TTC549 (cell line): ENCODE results near the gene NFATC1.

ENCODE experiments used
- FAIRE-seq: peaks from 2 replicates; lab custom pipeline; 2012; peaks lifted over from hg19 to GRCh38; lab: Jason Lieb, UNC

NFATC1 gene

DNA sequence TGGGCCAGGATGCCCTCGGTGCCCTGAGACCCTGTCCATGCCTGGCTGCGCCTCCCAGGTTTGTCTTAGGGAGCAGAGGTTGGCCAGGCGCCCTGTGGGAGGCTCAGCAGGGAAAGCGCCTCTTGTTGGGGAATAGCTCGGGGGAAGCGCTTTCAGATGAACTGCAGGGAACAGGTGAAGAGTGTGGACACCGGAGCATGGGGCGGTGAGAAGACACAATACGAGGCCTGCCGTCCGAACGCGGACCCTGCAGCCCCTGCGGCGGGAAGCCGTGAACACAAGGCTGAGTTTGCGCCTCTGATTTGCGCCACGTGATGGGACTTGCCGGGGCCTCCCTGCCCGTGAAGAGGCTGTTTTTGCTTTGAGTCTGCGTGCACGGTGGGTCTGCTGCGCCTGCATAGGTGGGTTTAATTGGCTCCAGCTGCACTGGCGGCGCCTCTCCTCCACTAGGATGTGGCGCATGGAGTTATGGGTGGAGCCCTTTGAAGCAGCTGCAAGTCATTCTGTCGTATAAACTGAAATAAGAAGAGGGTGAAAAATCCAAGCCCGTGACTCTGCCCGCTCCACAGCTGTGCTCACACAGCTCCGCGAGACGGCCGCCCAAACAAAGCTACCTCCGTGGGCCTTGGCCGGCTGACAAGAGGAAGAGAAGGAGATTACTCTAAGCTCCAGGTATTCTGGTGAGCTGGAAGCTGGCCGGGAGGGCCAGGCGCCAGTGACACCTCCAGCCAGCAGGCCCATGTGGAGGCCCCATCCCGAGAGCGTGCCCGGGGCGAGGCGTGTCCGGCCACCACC, 180.4 kb downstream of the NFATC1 start:
- no peak for FAIRE-seq

DNA sequence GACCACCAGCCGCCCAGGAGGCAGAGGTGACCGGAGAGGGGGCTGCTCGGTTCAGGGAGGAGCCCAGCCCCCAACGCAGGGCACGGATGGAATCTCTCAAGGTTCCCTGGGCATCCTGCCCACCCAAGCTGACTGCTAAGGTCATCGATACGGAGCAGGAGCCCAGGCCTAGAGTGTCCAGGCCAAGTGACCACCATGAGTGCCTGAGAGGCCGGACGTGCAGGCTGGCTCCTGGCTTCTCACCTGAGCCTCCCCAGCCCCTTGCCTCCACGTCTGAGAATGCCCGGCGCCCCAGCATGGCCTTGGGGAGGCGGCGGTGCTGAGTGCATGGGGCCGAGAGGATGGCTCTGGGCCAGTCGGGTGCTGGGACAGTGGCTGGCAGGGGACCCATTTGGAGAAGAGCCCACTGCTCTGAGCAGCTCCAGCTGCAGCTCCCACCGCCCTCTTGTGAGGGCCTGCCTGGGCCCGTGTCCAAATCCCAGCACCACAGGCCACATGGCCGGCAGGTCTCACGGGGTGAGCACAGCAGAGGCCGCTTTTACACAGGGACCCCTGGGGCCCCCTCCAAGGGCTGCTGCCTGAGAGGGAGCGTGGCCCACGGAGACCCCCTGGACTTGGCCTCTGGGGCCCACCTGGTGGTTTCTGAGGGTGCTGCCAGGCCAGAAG, 181.1 kb downstream of the NFATC1 start:
- no peak for FAIRE-seq

DNA sequence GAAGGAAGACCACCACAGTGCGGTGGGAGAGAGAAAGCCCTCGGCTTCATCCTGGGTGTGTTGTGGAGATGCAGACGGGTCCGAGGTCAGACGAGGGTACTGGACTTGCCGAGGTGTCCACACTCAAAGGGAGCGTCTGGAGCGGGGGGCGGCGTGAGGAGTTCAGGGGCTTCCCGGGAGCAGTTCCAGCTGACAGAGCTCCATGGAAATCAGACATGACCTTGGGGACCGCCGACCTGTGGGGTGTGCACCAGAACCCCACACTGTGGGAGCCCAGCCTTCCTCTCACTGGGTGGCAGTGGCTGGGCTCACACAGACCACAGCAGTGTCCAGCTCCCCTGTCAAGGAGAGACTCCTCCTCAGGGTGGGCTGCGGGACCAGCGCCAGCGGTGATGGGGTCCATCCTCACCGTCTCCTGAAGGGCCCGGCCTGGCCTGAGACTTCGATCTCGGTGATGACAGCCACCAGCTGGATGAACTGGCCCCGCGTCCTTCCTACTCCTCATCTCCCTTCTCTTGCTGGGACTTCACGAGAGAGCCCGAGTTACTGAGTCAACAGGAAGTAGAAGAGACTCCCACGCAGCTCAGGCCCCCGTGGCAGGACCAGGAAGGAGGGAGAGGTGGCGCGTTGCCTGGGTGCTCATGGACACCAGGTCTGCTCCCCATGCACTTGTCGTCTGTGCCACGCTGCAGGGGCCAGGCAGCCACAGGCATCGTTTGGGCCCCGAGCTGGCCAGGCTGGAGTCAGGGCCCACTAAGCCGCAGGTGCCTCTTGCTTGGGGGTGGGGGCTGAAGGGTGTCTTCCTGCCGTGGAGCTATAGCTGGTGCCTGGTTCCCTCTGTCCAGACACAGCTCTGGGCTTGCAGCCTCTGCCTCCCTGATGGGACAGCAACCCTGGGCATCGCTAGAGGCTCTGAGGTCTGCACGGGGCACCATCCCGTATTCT, 182.0 kb downstream of the NFATC1 start:
- FAIRE-seq = no peak

DNA sequence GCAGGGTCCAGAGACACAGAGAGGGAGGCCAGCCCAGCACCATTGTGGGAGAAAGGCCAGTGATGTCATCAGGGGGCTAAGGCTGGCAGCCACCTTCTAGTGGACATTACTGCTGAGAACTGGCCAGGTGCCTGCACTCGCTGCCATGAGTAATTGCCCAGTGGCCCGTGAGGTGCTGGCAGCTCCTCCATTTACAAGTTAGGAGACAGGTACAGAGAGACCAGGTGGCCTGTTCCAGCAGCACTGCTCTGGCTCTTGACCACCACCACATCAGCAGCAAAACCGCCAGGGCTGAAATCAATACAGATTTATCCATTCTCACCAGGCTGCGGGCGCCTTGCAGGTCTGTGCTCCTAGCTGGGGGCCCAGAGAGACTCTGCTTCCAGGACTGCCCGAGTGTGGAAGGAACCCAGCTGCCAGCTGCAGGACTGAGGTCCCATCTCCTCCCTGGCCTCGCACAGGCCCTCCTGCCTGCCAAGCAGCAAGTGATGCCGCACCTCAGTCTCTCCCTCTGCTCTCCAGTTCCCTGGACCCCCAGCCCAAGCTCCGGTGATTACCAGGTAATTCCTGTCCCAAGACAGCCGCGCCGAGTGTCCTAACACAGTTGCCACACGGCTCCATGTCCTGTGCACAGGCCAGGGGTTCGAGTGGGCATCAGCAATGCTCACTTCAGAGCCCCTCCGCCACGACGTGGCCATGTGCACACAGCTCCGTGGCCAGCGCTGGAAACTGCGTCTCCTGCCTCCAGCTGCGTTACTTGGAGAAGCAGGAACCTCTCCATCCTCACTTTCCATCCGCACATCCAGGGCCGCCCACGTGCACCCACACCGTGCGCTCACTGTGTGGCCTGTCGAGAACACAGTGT, 182.9 kb downstream of the NFATC1 start:
- FAIRE-seq = no peak
